ENCODE measurements around the gene HOXC10.

HOXC10 gene

DNA sequence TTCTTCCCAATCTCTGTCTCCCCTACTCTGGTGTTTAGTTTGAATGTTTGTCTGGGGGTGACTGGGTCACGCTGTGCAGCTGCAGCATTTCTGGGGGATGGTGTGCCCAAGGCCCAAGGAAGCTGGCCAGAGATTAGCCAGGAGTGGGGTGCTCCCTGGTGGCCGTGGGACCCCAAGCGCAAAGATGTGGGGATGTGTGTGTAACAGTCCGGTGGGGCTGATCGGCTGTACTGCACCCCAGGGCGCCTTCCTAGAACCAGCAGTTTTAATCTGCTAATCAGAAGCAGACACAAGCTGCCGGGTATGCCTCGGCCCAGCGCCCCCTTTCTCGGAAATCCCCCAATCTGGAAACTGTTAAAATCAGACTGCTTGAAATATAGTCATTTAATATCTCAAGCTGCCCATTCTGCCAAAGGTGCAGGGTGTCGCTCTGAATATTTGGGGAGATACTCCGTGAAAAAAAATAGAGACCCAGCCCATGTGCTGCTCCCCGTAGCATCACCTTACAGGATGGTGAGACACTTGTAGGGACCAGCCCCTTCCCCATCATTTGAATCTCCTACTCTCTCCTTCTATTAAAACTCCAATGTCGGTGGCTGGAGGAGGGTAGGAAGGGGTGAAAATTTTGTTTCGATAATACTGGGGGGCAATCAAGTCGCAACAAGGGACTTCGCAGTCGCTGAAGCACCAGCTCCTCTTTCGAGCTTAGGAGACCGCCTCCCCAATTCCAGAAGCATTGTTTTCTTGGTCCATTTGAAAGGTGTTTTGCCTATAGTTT lies 19.3 kb downstream of the HOXC10 start:
- DNase-seq = no peak

DNA sequence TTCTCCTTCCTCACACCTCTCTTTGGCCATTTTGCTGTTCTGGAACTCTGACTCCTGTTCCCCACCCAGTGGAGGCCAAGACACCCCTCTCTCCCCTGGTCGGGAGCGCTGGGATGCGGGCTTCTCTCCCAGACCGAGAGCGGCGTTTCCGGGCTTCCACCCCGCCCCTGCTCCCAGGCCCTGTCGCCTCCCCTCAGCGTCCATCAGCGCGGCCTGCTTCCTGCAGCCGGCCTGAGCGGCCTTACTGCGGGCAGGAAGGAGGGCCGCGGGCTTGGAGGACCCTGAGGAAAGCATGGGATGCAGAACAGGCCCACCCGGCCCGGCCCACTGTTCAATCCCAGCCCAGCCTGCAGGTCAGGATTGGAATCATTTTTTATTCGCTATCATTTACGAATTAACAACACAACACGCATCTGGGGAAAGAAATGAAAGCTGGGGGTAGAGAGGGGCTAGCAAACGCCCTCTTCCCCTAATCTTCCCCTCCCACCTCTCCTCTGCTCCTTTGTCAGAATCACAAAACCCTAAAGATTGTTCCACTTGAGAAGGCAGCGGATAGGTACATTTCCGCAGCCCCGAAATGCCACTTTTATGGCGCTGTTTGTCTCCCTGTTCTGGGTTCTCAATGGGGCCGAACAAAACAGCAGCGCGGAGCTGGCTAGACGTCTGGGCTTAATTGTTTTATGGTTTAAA lies 20.0 kb downstream of the HOXC10 start:
- DNase-seq = no peak

DNA sequence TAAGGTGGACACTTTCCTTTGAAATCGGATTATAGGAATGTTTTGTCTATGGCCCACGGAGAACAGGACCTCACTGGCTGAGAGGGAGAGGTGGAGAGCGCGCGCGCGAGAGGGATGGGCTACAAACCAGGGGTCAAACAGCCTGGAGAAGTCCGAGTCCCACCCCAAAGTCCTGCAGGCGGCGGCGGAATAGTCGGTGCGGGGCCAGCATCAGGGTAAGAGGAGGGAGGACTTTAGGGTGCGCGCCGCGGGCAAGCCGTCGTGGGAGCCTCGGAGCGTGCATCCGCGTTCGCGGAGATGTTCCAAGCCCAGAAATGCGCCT lies 20.5 kb downstream of the HOXC10 start:
- DNase-seq = no peak

DNA sequence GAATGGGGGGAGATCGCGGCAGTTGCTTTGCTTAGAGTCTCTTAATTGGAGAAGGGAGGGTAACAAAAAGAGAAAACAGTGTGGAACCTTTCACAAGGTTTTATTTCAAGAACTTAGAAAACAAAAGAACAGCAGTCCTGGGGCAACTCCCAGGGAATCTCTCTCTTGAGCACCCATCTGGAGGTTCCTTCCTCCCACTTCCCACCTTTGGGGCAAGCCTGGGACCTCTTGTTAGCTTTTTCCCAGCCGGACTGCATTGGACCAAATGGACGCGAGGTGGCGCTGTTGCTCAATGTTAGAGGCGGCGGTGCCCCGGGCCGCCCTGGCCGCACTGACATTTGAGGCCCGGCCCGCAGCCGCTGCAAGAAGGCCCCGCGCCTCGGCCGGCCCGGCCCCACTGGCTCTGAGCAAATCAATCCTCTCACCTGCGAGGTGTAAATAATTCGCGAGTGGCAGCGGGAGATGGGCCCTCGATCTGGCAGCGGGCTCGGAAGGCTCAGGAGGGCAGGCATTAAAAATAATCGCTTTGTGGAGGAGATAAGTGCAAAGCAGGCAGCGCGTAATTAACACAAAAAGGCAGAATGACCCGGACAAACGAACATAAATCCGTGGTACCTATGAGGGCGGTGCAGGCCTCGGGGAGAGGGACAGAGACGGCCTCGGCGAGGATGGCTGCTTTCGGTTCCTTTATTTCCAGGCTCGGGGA lies 21.1 kb downstream of the HOXC10 start:
- DNase-seq = peak; percentile 57 to 88 (median 74)

DNA sequence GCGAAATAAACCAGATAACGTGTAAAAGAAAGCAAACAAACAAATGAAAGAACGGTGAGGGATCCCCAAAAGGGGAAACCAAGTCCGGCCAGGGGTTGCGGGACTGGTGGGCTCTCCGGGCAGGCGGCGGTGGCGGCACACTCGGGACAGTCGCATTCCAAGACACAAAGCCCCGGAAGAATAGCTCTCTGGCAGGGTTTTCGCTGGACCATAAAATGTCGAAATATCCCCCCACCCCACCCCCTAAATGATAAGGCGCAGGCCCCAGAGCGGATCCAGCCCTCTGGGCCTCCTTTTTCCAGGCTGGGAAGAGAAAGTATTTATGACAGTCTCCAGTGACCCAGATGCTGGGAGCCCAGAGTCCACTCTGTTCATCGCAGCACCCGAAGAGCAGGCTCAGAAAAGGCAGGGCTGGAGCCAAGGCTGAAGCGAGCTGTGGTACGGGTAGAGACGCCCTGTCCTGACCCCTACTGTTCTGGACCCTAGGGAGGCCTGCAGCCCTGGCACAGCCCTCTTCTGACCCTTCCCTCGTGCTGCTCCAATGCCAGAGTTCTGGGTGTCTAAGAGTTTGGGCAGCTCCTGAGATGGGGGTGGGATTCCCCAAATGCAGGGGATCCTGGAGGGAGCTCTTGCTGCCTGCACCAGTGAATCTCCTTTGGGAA lies 21.7 kb downstream of the HOXC10 start:
- no peak for DNase-seq

DNA sequence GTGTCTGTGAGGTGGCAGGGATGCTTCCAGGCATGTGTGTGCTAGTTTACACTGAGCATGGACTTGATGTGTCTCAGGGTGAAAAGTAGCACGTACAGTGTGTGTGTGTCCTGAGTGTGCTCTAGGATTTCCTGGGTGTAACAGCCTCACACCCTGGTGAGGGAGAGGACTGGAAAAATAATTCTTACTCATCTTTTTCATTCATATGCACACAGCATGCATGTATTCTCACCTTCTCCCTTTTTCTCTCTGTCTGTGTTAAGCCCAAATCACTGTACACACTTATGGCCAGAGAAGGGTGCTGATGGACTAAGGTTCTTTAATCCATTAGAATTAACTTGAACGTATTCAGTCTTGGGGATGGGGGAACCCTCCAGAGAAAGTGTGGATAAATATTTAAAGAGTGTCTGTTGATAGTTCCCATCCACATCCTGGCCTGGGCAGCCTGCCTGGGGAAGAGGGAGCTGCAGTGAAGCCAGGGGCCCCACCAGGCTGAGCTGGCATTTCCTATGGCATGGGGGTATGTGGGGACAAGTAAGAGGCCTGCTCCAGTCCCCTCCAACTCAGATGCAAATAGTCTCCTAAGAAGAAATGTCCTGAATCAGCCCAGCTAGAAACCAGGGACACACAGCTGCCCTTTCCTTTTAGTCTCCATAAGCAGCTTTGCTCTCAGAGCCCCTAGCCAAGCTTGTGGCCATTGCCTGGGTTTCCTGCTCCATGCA lies 22.8 kb downstream of the HOXC10 start:
- DNase-seq = no peak

DNA sequence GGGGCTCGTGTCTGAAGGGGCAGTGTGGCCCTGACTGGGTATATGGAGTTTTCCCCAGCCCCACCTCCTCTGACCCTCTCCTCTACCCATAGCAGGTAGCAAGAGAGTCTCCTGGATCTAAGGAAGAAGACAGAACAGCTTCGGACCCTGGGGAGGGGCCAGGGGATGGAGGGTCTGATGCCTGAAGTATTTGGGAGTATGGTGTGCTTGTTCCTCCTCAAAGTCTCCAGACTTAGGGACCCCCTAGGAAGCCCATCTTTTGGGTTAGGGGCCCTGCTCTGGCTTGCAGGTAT lies 23.3 kb downstream of the HOXC10 start:
- DNase-seq = no peak

DNA sequence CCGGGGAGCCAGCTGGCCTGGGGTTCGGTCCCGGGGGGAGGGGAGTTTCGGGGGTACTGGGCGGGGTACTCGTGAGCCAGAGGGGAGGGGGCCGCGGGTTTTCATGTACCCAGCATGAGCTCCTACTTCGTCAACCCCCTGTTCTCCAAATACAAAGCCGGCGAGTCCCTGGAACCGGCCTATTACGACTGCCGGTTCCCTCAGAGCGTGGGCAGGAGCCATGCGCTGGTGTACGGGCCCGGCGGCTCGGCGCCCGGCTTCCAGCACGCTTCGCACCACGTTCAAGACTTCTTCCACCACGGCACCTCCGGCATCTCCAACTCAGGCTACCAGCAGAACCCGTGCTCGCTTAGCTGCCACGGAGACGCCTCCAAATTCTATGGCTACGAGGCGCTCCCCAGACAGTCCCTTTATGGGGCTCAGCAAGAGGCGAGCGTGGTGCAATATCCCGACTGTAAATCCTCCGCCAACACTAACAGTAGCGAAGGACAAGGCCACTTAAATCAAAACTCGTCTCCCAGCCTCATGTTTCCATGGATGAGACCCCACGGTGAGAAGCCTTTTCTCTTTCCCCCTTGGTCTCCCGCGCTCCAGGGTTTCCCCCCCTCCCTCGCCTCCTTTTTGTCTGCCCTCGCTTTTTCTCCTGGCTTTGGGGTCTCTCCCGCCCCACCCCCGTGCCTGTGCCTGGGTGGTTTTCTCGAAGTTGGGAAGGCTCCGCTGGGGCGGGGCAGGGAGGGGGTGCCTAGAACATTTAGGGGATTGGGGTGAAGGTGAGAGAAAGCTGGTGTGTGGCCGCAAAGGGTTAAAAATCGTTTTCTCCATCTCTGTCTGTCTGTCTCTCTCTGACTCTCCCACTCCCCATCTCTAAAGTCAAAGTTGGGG lies 24.5 kb downstream of the HOXC10 start:
- DNase-seq = no peak

DNA sequence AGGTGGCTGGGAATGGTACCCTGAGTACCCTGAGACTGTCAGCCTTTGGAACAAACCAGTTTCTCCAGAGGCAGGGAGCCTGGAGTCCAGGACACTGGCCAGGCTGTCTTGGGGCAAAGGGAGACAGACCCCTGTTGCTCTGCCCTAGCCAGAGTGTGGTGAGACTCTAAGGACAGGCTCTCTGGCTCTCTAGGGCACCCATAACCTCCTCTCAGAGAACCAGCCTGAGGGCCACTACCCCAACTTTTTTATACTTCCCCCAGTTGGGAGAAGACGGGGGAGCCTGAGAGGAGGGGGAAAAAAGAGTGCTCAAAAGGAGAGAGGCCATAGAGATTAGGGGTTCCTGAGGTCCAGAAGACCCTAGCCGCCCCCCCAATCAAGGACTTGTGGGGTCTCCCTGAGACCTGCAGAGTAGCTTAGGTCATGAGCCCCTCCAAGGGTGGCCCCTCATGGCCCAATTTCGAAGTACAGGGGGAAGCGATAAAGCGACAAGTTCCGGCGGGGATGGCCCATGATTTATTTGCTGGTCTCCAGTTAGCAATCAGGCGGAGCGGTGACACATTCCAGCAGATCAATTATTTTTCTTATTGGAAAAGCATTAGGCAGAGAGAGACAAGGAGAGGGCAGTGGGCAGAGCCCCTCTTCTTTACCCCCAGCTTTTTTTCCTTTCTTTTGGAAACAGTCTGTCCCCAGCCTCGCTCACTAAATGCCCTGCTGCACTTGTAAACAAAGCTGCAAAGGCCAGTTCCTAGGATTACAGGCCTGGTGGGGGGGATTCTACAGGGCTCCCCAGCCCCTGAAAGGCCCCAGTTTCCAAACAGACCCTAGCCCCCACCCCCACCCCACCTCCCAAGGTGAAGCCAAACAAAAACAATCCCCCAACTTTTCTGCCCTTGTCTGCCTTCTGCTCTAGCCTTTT lies 25.4 kb downstream of the HOXC10 start:
- no peak for DNase-seq

DNA sequence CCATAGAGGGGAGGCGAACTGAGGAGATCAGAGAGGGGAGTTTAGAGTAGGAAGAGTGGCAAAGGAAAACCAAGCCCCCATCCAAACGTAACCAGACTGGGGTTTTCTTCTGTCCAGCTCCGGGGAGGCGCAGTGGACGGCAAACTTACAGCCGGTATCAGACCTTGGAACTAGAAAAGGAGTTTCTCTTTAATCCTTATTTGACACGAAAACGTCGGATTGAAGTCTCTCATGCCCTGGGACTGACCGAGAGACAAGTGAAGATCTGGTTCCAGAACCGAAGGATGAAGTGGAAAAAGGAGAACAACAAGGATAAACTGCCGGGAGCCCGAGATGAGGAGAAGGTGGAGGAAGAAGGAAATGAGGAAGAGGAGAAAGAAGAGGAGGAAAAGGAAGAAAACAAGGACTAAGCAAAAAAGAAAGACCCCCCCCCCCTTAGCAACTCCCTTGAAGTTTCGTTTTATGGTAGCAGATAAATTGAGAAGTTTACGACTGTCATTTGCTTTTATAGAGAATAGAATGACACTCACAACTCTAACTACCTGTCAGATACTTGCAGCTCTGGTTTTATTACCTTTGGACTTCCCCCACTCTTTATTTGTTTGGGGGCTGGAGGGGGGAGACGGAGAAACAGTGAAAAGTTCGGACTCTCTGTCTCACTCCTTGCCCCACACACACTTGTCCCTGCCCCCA lies 26.2 kb downstream of the HOXC10 start:
- DNase-seq = no peak

DNA sequence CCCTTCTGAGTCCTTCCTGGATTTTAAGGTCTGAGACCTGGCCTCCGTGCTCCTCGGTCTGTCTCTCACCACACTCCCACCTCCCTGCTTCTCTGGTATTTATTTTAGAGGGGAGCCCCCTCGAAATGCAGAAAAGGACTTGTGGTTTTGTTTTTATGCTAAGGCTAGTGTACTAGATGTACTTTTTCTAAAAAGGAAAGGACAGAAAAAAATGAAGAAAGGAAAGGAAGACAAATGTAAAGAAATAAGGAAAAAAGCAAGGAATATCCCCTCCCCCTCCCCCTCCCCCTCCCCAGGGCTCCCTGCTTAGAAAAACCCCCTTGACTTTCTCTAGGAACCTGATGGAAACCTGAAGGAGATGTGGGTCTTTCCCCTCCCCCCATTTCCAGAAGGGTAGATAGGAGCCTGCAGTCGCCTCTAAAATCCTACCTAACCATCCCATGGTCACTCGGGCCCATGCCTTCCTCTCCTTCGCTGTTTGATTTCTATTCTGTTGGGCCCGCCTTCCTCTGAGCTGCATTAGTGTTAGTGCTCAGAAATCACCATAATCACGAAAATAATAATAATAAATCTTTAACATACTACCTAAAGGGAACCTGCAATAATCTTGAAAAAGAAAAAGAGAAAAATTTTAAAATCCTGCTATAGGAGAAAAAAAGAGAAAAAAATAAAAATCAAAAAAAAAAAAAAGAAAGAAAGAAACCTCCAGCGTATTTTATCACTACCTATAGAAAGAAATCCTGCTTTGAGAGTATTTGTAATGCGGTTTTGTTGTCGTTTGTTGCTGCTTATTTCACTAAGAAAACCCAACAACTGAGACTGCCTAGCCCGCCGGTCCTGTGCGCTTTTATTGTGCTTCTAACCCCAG lies 27.0 kb downstream of the HOXC10 start:
- DNase-seq = no peak

DNA sequence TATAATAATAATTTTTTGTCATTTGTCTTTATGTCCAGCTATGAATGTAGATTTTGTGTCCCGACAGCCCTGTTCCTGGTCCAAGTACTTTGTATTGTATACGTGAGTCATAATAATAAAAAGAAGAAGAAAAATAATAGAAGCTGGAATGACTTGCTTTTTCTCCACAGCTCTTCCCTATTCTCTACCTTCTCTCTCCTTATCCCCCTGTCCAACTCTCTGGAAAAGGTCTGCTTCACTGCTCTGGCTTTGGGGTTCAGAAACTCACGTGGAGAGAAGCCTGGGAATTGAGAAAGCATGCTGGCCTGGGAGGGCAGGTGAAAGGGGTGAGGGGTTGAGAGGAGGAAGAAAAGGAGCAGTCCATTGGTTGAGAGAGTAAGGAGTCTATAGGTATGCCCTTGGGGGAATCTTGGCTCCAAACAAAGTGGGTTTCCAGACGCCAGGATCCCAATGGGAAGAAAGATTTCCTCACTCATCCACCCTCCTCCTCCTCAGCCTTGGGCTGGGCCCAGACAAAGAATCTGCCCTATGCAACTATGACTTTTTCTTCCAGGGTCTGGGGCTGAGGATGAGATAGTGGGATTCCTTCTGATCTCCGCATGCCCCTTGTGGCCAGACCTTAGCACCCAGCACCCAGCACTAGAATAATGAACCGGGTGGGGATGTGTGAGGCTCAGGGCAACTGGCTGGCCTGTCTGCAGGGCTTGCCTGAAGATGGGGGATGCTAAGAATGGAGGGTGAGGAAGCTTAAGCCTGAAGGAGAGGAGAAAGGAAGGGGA lies 27.9 kb downstream of the HOXC10 start:
- no peak for DNase-seq

DNA sequence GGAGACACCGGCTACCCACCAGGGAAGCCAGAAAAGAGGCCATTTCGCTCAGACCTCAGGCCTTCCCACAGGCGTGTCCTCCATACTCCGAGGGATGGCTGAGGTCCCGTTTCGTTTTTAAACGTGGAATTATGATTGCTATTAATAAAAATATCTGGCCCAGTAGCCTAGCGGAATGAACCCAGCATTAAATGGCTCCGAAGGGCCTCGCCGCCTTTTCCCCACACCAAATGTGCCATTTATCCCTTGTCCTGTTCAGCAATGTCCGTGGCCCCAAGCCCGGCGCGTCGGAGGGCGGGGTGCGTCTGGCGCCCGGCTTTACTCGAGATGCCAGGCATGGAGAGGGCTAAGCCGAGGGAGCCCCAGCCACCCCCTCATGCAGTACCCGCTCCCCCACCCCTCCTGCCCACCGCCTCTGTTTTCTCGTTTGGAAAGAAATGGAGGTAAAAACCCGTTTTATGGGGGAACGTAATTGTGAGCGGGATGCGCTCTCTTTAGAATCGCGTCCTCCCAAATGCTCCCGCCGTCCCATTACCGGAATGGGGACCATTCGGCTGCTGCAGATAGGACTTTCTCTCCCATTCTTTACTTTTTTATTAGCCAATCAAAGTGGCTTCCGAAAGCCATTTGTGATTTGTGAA lies 29.6 kb downstream of the HOXC10 start:
- no peak for DNase-seq

DNA sequence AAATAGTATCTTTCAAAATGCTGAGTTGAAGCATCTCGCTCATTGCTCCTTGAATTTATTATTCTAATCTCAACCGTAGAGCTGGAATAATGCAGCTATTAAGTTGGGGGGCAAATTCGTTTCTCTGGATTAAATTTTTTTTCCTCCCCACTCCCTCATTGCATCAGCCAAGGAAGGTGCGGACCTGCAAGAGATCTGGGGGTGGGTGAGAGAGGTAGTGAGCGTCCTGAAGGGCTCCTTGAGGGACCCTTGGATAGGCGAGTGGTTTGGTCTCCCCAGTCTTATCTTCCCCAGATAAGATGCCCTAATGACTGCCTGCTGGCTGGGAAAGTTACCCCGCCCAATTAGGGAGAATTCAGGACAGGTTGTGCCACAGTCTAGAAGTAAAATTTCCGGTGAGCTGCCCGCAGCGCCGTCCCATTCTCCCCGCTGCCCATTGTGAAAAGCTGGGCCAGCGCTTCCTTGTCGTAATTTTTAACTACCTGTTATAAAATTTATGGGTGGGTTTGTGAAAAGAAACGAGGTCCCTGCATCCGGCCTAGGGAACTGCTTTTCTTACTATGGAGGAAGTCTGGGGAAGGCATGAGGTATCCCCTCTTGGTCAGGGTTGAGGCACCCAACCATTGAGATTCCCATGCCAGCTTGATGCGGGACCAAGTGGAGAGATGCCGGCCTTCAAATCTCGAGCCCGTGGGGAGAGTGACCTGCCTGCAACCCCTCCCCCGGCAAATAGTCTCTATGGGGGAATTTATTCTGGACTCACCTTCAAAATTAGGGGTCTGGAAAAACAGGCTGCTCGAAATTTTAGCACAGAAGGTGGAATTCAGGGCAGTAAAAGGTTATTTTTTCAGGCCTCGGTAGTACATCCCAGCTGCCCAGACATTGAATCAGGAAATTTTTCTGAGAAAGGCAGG lies 30.3 kb downstream of the HOXC10 start:
- no peak for DNase-seq

DNA sequence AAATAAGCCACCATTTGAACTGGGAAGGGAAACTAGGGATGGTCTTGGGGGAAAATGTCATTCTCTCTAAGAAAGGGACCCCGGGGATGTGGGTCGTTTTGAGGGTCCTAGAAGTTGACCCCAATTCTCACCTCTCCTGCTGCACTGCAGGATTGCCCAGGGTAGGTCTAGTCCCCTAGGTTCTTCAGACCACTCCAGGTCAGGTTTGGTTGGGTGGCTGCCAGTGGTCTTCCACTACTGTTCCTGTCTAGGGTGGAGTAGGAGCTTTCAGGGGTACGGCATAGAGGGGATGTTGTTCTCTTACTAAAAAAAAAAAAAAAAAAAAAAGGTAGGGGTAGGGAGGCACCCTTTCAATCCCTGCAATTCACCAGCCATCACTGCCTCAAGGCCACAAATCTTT lies 31.1 kb downstream of the HOXC10 start:
- no peak for DNase-seq

DNA sequence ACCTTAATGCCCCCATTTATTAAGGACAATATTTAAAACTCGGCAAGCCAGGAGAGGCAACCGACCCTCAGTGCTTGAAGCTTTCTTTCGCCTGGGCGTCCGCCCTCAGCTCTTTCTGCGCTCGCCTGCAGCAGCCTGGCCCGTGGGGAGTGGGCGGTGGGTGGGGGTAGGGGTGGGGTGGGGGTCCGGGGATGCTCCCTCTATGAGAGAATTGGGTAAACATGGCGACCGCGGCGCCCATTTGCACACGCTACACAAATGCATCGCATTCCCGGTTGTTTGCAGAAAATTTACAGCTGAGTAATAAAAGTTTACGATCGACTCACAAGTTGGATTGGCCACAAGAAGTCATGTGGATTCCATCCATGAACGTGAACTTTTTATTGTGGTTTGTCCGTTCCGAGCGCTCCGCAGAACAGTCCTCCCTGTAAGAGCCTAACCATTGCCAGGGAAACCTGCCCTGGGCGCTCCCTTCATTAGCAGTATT lies 31.6 kb downstream of the HOXC10 start:
- DNase-seq = no peak
